Transverse colon (tissue), 4 donors: ENCODE data around the gene ZDHHC17. TPM values are rescaled to one million over a fixed set of nuclear protein-coding genes. Genes with fewer than 3 reads are reported as not detected.
A peak's percentile ranks its signal among the peaks of the same experiment; 100 is the strongest.
"Not testable (repeated sequence)": the region's sequence is repeated elsewhere in the genome, so short reads cannot be mapped to it uniquely, and the experiment has no call there.

Experiments used
- DNase-seq: peaks from one replicate; pipeline ENCODE4 v3.0.0-alpha.2; 2019
- H3K27ac ChIP-seq, 4 donors: fragments of 200-600 bp; sonication (generic); 2 replicates each; pipeline ENCODE4 v1.5.1; 2016 to 2018; ENCODE audit warnings: inconsistent platforms in 4 of 4
- H3K27me3 ChIP-seq: fragments of 200-600 bp; sonication (generic); 2 replicates; pipeline ENCODE4 v1.5.1; 2017; ENCODE audit warnings: inconsistent platforms
- H3K36me3 ChIP-seq, 4 donors: fragments of 200-600 bp; sonication (generic); 2 replicates each; pipeline ENCODE4 v1.5.1; 2017 to 2019; ENCODE audit warnings: inconsistent platforms in 4 of 4
- H3K4me1 ChIP-seq, 4 donors: fragments of 200-600 bp; sonication (generic); 2 replicates each; pipeline ENCODE4 v1.5.1; 2017 to 2020; ENCODE audit warnings: inconsistent platforms in 4 of 4
- H3K4me3 ChIP-seq, 4 donors: fragments of 200-600 bp; sonication (generic); 1 replicate in 1 of 4; 2 replicates in 3 of 4; pipeline versions ENCODE4 v1.5.1 to v1.6.1; 2017 to 2019; ENCODE audit warnings: inconsistent platforms in 4 of 4
- H3K9me3 ChIP-seq, 2 donors: fragments of 200-600 bp; sonication (generic); 2 replicates each; pipeline ENCODE4 v1.5.1; 2017 to 2019; ENCODE audit warnings: inconsistent platforms in 2 of 2
- CTCF ChIP-seq, 5 experiments: fragments of 200-600 bp in 3 of 5; fragments of 450-650 bp in 2 of 5; sonication (generic) in 3 of 5; IDR thresholded peaks; 1 replicate in 2 of 5; 2 replicates in 3 of 5; pipeline ENCODE4 v1.5.1; 2016 to 2017; ENCODE audit warnings: antibody characterized with exemption in 5 of 5, inconsistent platforms in 3 of 5, mild to moderate bottlenecking in 2 of 5, moderate library complexity in 1 of 5
- EP300 ChIP-seq: sonication (generic); formaldehyde crosslinking; IDR thresholded peaks from one replicate; pipeline ENCODE4 v1.6.1; 2017; ENCODE audit warnings: antibody characterized with exemption, low read depth
- POLR2A ChIP-seq: fragments of 450-650 bp; IDR thresholded peaks from one replicate; pipeline ENCODE4 v1.6.1; 2016; ENCODE audit warnings: antibody characterized with exemption, mild to moderate bottlenecking, moderate library complexity
- POLR2AphosphoS5 ChIP-seq, 3 donors: sonication (generic); formaldehyde crosslinking; IDR thresholded peaks; one replicate each; pipeline ENCODE4 v1.6.1; 2016; ENCODE audit warnings: antibody characterized with exemption in 3 of 3
- WGBS, 2 donors: methylation state at CpG; one replicate each; pipeline ENCODE4 v1.1.5; 2018; ENCODE audit warnings: low coverage in 1 of 2; 5-methylcytosine and 5-hydroxymethylcytosine counted together
- in situ Hi-C, 4 donors: fragments of 200-750 bp; cut with MboI; loops; one replicate each; pipeline versions ENCODE4 v1.15.0 to v1.15.1; 2017; ENCODE audit warnings: low sequenced_read_pairs in 3 of 4, low pct_ligation_motif_present in 1 of 4, low pct_unique_long_range_greater_than_20kb in 1 of 4
- intact Hi-C: fragments of 100-400 bp; cut with DNase I; formaldehyde crosslinking; loops from one replicate; pipeline ENCODE4 v1.15.1; 2023; ENCODE audit warnings: low total_unique reads
- total RNA-seq, 4 donors: library from RNA; depleted of rRNA; stranded (reverse); fragments of >200 nt; gene quantifications; one replicate each; pipeline ENCODE4 v1.1.0, GENCODE V29; 2016

The ZDHHC17 gene
- total RNA-seq, 4 donors from 2014 or later: 2.6 to 38.7 (median 18.5) TPM

GRCh38 chr12:76778364-76778763 is 14.4 kb downstream of the ZDHHC17 start:
- peaks cover 2 to 25% (median 15%) of the 10 kb centered on the region in 4 donors for H3K4me1 ChIP-seq
- intact Hi-C loops: no loop called here

GRCh38 chr12:76779310-76779709 is 15.4 kb downstream of the ZDHHC17 start:
- H3K27ac ChIP-seq, H3K4me3 ChIP-seq, H3K27me3 ChIP-seq, intact Hi-C loops, H3K9me3 ChIP-seq, DNase-seq, H3K36me3 ChIP-seq, in situ Hi-C loops: not testable (repeated sequence)
- peaks cover 2 to 26% (median 15%) of the 10 kb centered on the region in 4 donors for H3K4me1 ChIP-seq
- WGBS, 2 donors: 88 to 100% methylated on average over 4 to 5 of the region's 5 CpGs

More at GRCh38 chr12:76778364-76778763, 14.4 kb downstream of the ZDHHC17 start:
- no peak for TF ChIP-seq POLR2AphosphoS5 (IDR thresholded peaks at IDR 0.05)
- no peak for TF ChIP-seq POLR2A
- TF ChIP-seq EP300: no peak
- no peak for TF ChIP-seq CTCF (IDR thresholded peaks at IDR 0.05)
- 77 to 78% methylated on average over 3 to 5 of the region's 5 CpGs for WGBS, 2 donors
- in situ Hi-C loops: no loop called here
- no peaks in the 10 kb centered on the region for H3K36me3 ChIP-seq
- no peaks in the 10 kb centered on the region for H3K9me3 ChIP-seq
- DNase-seq: no peak
- no peaks in the 10 kb centered on the region for H3K27me3 ChIP-seq
- H3K27ac ChIP-seq: no peak overlapping the region
- H3K4me3 ChIP-seq: no peak overlapping the region

GRCh38 chr12:76781321-76781720 is 17.4 kb downstream of the ZDHHC17 start:
- no peaks in the 10 kb centered on the region for H3K27me3 ChIP-seq
- TF ChIP-seq EP300 (no peak), POLR2AphosphoS5 (IDR thresholded peaks at IDR 0.05) (no peak), POLR2A (no peak), CTCF (IDR thresholded peaks at IDR 0.05) (no peak)
- H3K4me1 ChIP-seq: peaks cover 2 to 36% (median 22%) of the 10 kb centered on the region in 4 donors
- WGBS, 2 donors: 87 to 90% methylated on average over 3 of the region's 3 CpGs
- no peak overlapping the region for H3K27ac ChIP-seq
- H3K9me3 ChIP-seq: no peaks in the 10 kb centered on the region
- intact Hi-C loops: no loop called here
- DNase-seq: no peak
- H3K4me3 ChIP-seq: no peak overlapping the region
- H3K36me3 ChIP-seq: no peaks in the 10 kb centered on the region
- in situ Hi-C loops: no loop called here

- no peak for TF ChIP-seq POLR2AphosphoS5 (IDR thresholded peaks at IDR 0.05)
- TF ChIP-seq EP300: no peak
- TF ChIP-seq POLR2A: no peak
- no peak for TF ChIP-seq CTCF (IDR thresholded peaks at IDR 0.05)
- Histone ChIP-seq H3K4me1 (peaks cover 2 to 34% (median 21%) of the 10 kb centered on the region in 4 donors), H3K36me3 (no peaks in the 10 kb centered on the region), H3K27me3 (no peaks in the 10 kb centered on the region), H3K4me3 (no peak overlapping the region), H3K27ac (peak overlapping the region in 2 of 4 donors; percentile 3 to 42), H3K9me3 (no peaks in the 10 kb centered on the region)
- in situ Hi-C loops: no loop called here
- no peak for DNase-seq
- 48 to 63% methylated on average over 2 of the region's 2 CpGs for WGBS, 2 donors
- intact Hi-C loops: no loop called here
Measured at GRCh38 chr12:76782526-76782925, 18.6 kb downstream of the ZDHHC17 start.

GRCh38 chr12:76784600-76785051 is 20.7 kb downstream of the ZDHHC17 start:
- TF ChIP-seq CTCF (IDR thresholded peaks at IDR 0.05) (no peak), POLR2AphosphoS5 (IDR thresholded peaks at IDR 0.05) (no peak), POLR2A (no peak), EP300 (no peak)
- Histone ChIP-seq H3K4me3 (no peak overlapping the region), H3K27ac (peak overlapping the region; percentile 9 to 36 (median 22)), H3K27me3 (no peaks in the 10 kb centered on the region), H3K36me3 (no peaks in the 10 kb centered on the region), H3K9me3 (no peaks in the 10 kb centered on the region), H3K4me1 (peaks cover 2 to 26% (median 19%) of the 10 kb centered on the region in 4 donors)
- no peak for DNase-seq
- in situ Hi-C loops (loop anchor here in 1 of 4 donors (5.0 kb wide), 1 partner anchor 167 kb away; no protein-coding TSS in a partner anchor), intact Hi-C loops (no loop called here)
- WGBS, 2 donors: 41 to 58% methylated on average over 3 to 4 of the region's 4 CpGs
